HG03064 (cell line): Measurements from ENCODE around the gene C14orf180.

Experiments
- ATAC-seq: cut with Tn5 transposase; IDR thresholded peaks from one replicate; pipeline ENCODE4 v1.9.1; 2021; ENCODE audit warnings: low read depth; ENCODE audit not compliant: unreplicated experiment

The C14orf180 gene

DNA sequence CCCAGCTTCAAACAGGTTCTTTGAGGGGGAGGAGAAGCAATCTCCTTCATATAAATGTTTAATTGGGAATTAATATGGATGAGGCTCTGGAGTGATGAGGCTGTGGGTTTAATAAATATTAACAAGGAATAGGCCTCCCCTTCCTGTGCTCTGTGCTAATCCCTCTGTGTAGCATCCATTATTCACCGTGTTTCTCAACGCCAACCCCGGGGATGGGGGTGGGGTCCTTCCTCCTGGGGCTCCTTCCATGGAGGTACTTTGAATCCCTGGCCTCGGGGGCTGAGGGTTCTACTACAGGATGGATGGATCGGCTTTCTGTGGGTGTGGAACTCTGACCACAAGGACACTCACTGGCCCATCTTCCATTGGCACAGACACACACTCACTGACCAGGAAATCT is 59.9 kb downstream of the C14orf180 start:
- no peak for ATAC-seq
